GM10248 (cell line): Measurements from ENCODE around the gene MTA1.
A peak's percentile ranks its signal among the peaks of the same experiment; 100 is the strongest.

Experiments
- CTCF ChIA-PET: fragments of 300-600 bp; sonication (Branson Sonifier 250); formaldehyde crosslinking; extraction: SDS; loops from one replicate; lab custom pipeline; 2021; ENCODE audit warnings: antibody characterized with exemption; lab: Yijun Ruan, JAX
- POLR2A ChIA-PET: fragments of 350-650 bp; sonication (Branson Sonifier 250); formaldehyde crosslinking; extraction: SDS; loops from one replicate; lab custom pipeline; 2020; ENCODE audit warnings: antibody characterized with exemption; lab: Yijun Ruan, JAX
- DNase-seq: peaks from one replicate; pipeline ENCODE4 v3.0.0; 2012; ENCODE audit errors: extremely low spot score
- TF ChIP-seq, protein P1 (sequence below): IDR thresholded peaks from 2 replicates; pipeline ENCODE4 v1.5.1; 2012; ENCODE audit warnings: mild to moderate bottlenecking, low read depth; ENCODE audit errors: extremely low read depth, missing control alignments, control extremely low read depth

MTA1 gene

DNA sequence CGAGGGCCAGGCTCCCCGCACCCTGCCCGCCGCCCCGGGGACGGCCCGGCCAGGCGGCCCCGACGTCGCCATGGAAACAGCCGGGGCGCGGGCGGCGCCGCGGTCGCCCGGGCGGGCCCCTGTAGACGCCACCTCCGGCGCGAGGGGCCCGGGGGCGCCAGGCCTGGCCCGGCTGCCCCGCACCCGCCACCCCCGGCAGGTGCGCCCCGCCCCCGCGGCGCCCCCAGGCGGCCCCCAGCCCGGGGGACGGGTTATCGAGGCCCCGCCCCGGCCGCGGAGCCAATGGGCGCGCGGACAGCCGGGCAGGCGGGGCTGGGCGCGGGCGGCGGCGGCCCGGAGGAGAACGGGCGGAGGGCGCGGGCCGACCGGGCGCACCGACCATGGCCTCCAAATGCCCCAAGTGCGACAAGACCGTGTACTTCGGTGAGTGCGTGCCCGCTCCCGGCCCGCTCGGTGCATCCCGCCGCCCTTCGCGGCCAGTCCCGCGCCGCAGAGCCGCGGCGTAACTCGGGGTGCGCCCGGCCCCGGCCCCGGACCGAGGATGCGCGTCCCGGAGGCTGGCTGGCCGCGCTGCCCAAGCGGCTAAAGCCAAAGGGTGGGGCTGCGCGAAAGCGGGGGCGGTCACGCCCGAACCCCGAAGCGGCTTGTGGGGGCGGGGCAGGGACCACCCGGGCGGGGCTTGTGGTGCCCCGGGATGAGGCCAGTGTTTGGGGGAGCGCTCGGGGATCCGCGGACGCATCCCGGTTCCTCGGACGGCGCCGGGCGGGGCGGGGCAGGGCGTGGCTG lies 55.0 kb downstream of the MTA1 start, which contains the start of gene CRIP2:
CRIP2 (plus strand) TSS at position 339 of the 786 bp plus-strand sequence; CDS start at position 381, 42 bp downstream.
- CTCF ChIA-PET = interaction anchor here (2.7 kb wide), 1 partner anchor 15 kb away, joined by 10 read pairs; no protein-coding TSS in a partner anchor
- TF ChIP-seq, protein P1, sequence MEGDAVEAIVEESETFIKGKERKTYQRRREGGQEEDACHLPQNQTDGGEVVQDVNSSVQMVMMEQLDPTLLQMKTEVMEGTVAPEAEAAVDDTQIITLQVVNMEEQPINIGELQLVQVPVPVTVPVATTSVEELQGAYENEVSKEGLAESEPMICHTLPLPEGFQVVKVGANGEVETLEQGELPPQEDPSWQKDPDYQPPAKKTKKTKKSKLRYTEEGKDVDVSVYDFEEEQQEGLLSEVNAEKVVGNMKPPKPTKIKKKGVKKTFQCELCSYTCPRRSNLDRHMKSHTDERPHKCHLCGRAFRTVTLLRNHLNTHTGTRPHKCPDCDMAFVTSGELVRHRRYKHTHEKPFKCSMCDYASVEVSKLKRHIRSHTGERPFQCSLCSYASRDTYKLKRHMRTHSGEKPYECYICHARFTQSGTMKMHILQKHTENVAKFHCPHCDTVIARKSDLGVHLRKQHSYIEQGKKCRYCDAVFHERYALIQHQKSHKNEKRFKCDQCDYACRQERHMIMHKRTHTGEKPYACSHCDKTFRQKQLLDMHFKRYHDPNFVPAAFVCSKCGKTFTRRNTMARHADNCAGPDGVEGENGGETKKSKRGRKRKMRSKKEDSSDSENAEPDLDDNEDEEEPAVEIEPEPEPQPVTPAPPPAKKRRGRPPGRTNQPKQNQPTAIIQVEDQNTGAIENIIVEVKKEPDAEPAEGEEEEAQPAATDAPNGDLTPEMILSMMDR = no peak

DNA sequence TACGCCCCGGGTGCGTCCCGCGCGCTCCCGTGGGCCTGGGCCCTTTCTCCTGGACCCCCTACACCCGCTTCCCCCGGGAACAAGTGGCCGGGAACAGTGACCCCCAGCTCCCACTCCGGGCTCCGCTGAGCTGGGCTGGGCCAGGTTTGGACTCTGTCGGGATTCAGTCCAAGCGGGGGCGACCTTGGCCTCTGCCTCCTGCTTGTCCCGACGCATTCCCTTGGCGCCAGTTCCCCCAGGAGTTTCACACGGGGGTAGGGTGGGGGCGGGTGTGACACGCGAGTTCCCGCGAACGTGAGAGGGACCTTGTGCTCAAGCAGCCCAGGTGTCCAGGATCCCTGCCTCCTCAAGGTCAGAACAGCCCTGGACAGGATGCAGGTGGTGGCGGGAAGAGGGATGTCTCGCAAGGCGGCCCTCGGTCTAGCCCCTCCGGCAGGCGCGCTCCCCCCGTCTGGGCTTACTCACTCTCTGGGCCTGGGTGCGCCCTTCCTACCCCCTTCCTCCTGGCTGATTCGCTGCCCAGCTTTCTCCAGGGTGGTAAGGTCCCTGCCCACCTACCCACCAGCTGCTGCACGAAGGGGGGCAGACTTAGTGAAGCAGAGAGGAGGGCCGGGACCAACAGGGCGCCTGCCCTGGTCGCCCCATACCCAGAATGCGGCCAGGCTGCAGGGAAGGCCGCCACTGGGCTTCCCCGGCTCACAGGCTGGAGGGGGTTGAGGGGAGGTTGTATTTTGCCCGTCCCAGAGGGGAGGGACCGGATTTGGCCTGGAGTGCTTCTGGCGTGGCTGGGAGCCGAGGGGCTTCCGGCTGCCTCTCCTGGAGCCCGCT lies 55.9 kb downstream of the MTA1 start:
- TF ChIP-seq, protein P1 = no peak
- POLR2A ChIA-PET = no interaction called here
- DNase-seq = no peak
- CTCF ChIA-PET = interaction anchor here (1.2 to 2.7 kb wide), 2 partner anchors 14 to 104 kb away, joined by 3 to 10 read pairs; no protein-coding TSS in a partner anchor

More for the DNA sequence above, 55.0 kb downstream of the MTA1 start, which contains the start of gene CRIP2:
- POLR2A ChIA-PET = no interaction called here
- peak; percentile 78 for DNase-seq

DNA sequence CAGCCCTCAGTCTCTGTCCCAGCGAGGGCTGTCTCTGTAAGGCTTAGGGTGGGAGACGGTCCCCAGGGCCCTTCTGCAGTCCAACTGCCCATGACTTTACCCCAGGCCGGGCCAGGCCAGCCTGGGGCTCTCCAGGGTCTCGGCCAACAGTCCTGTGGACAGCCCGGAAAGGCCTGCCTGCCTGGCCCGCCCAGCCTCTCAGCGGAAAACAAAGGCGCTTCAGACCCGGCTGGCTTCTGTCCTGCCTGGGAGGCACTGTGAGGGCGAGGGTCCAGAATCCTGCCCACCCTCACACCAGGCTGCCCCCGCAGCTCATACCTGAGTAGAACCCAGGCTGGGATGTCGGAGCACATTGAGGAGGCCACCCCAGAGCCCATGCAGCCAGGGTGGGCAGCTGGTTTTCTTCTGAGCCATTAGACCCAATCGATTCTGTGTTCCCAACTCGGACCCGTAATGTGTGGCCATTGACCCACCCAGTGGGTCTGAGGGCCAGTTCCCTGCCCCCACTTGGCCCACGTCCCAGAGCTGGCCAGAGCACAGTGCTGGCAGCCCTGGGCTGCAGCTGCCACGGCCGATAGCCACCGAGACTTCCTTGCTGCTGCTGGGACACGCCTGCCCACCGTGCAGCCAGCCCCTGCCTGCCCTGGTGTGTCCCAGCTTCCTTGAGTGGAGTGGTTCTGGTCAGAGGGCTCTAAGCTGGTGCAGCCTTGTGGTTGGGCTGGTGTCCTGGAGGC lies 56.6 kb downstream of the MTA1 start:
- TF ChIP-seq, protein P1 = no peak
- no peak for DNase-seq
- POLR2A ChIA-PET = no interaction called here
- CTCF ChIA-PET = interaction anchor here (1.0 to 2.7 kb wide), 5 partner anchors 13 to 106 kb away, joined by 3 to 10 read pairs (median 4); no protein-coding TSS in a partner anchor

GRCh38 chr14:105476831-105477659 lies 57.4 kb downstream of the MTA1 start:
- no peak for DNase-seq
- ChIA-PET CTCF (interaction anchor here (1.0 to 2.7 kb wide), 5 partner anchors 13 to 107 kb away, joined by 3 to 10 read pairs (median 4); no protein-coding TSS in a partner anchor), POLR2A (no interaction called here)
- TF ChIP-seq, protein P1 = no peak

- POLR2A ChIA-PET = interaction anchor here (0.6 kb wide), 1 partner anchor 14 kb away, joined by 4 read pairs; no protein-coding TSS in a partner anchor
- CTCF ChIA-PET = interaction anchor here (1.8 kb wide), 1 partner anchor 12 kb away, joined by 8 read pairs; no protein-coding TSS in a partner anchor
- TF ChIP-seq, protein P1 = no peak
- no peak for DNase-seq
These were observed 58.2 kb downstream of the MTA1 start for GRCh38 chr14:105477660-105478397.
